Liver (tissue), 9 donors: Measurements from ENCODE around the gene YBEY. TPM values are rescaled to one million over a fixed set of nuclear protein-coding genes. Genes with fewer than 3 reads are reported as not detected.

ENCODE experiments used
- DNase-seq: peaks from one replicate; pipeline ENCODE4 v3.0.0-alpha.2; 2017; ENCODE audit warnings: low spot score
- H3K27ac ChIP-seq, 2 donors: one replicate each; pipeline ENCODE4 v1.7.0; 2013; ENCODE audit warnings: inconsistent platforms in 2 of 2, low read length in 2 of 2, control low read depth in 1 of 2, low read depth in 1 of 2, mild to moderate bottlenecking in 1 of 2
- H3K27me3 ChIP-seq, 4 donors: one replicate each; pipeline versions ENCODE4 v1.6.1 to v1.7.0; 2013; ENCODE audit warnings: low read length in 3 of 4, inconsistent platforms in 1 of 4, mild to moderate bottlenecking in 1 of 4, moderate library complexity in 1 of 4; ENCODE audit not compliant: control insufficient read depth in 4 of 4, insufficient read depth in 4 of 4
- H3K36me3 ChIP-seq, 4 donors: one replicate each; pipeline versions ENCODE4 v1.6.1 to v1.7.0; 2013; ENCODE audit warnings: low read length in 3 of 4, mild to moderate bottlenecking in 3 of 4, low read depth in 1 of 4, moderate library complexity in 1 of 4; ENCODE audit not compliant: control insufficient read depth in 4 of 4, insufficient read depth in 3 of 4
- H3K4me1 ChIP-seq, 4 donors: one replicate each; pipeline versions ENCODE4 v1.6.1 to v1.7.0; 2013; ENCODE audit warnings: low read length in 3 of 4, mild to moderate bottlenecking in 3 of 4, moderate library complexity in 1 of 4; ENCODE audit not compliant: control insufficient read depth in 4 of 4, insufficient read depth in 4 of 4
- H3K4me3 ChIP-seq, 3 donors: one replicate each; pipeline versions ENCODE4 v1.6.1 to v1.7.0; 2013; ENCODE audit warnings: low read length in 3 of 3, control low read depth in 1 of 3, low read depth in 1 of 3, mild to moderate bottlenecking in 1 of 3
- H3K9ac ChIP-seq, 2 donors: one replicate each; pipeline ENCODE4 v1.7.0; 2013; ENCODE audit warnings: low read length in 2 of 2, mild to moderate bottlenecking in 2 of 2, moderate library complexity in 2 of 2, control low read depth in 1 of 2, low read depth in 1 of 2
- H3K9me3 ChIP-seq, 4 donors: one replicate each; pipeline versions ENCODE4 v1.6.1 to v1.7.0; 2013; ENCODE audit warnings: low read length in 3 of 4; ENCODE audit not compliant: control insufficient read depth in 4 of 4
- CTCF ChIP-seq: fragments of 150-350 bp; IDR thresholded peaks from 2 replicates; pipeline ENCODE4 v1.5.1; 2017; ENCODE audit warnings: improper control_type of control experiment, low read depth, low read length; ENCODE audit not compliant: missing input control
- EGR1 ChIP-seq, 2 donors: IDR thresholded peaks; 2 replicates each; pipeline ENCODE4 v1.6.1; 2016 to 2018; ENCODE audit warnings: antibody characterized with exemption in 2 of 2, low read depth in 2 of 2
- FOXA1 ChIP-seq: IDR thresholded peaks from 2 replicates; pipeline ENCODE4 v1.6.1; 2016; ENCODE audit warnings: antibody characterized with exemption
- FOXA2 ChIP-seq: IDR thresholded peaks from 2 replicates; pipeline ENCODE4 v1.6.1; 2016; ENCODE audit warnings: antibody characterized with exemption
- GABPA ChIP-seq, 2 donors: IDR thresholded peaks in 1 of 2; conservative IDR thresholded peaks in 1 of 2; 2 replicates each; pipeline ENCODE4 v1.6.1; 2016; ENCODE audit warnings: antibody characterized with exemption in 2 of 2, mild to moderate bottlenecking in 1 of 2, moderate library complexity in 1 of 2
- HNF4A ChIP-seq, 2 donors: conservative IDR thresholded peaks; 2 replicates each; pipeline ENCODE4 v1.6.1; 2016; ENCODE audit warnings: antibody characterized with exemption in 2 of 2, mild to moderate bottlenecking in 2 of 2
- HNF4G ChIP-seq: IDR thresholded peaks from 2 replicates; pipeline ENCODE4 v1.6.1; 2016; ENCODE audit warnings: antibody characterized with exemption
- JUND ChIP-seq, 2 donors: IDR thresholded peaks; 2 replicates each; pipeline ENCODE4 v1.6.1; 2016; ENCODE audit warnings: antibody characterized with exemption in 2 of 2
- NR2F2 ChIP-seq: IDR thresholded peaks from 2 replicates; pipeline ENCODE4 v1.6.1; 2016; ENCODE audit warnings: antibody characterized with exemption
- RAD21 ChIP-seq, 2 donors: IDR thresholded peaks; 2 replicates each; pipeline ENCODE4 v1.6.1; 2016; ENCODE audit warnings: antibody characterized with exemption in 2 of 2, mild to moderate bottlenecking in 2 of 2
- RXRA ChIP-seq, 2 donors: IDR thresholded peaks; 2 replicates each; pipeline ENCODE4 v1.6.1; 2017 to 2018; ENCODE audit warnings: antibody characterized with exemption in 2 of 2, mild to moderate bottlenecking in 1 of 2
- SP1 ChIP-seq: IDR thresholded peaks from 2 replicates; pipeline ENCODE4 v1.6.1; 2018; ENCODE audit warnings: antibody characterized with exemption, mild to moderate bottlenecking
- TAF1 ChIP-seq: conservative IDR thresholded peaks from 2 replicates; pipeline ENCODE4 v1.6.1; 2016; ENCODE audit warnings: antibody characterized with exemption, mild to moderate bottlenecking
- YY1 ChIP-seq: IDR thresholded peaks from 2 replicates; pipeline ENCODE4 v1.6.1; 2016; ENCODE audit warnings: antibody characterized with exemption, mild to moderate bottlenecking
- ZBTB33 ChIP-seq: IDR thresholded peaks from 2 replicates; pipeline ENCODE4 v1.6.1; 2016; ENCODE audit warnings: antibody characterized with exemption
- WGBS: extraction: QIAGEN DNeasy Blood & Tissue Kit; methylation state at CpG from one replicate; pipeline ENCODE4 v1.1.7; 2013; 5-methylcytosine and 5-hydroxymethylcytosine counted together
- polyA plus RNA-seq, 2 donors: library from polyadenylated mRNA; stranded (reverse) in 1 of 2; unstranded in 1 of 2; fragments of 200-250 nt in 1 of 2; fragments of >200 nt in 1 of 2; fragmentation: Nextera tagmentation in 1 of 2; extraction: Ambion mirVana in 1 of 2; gene quantifications; one replicate each; pipeline versions ENCODE4 v1.2.1 to v1.2.3, GENCODE V29; 2013 to 2015
- total RNA-seq, 2 donors: library from RNA; depleted of rRNA; stranded (reverse); fragments of >200 nt; gene quantifications; one replicate each; pipeline ENCODE4 v1.2.3, GENCODE V29; 2014
- TF ChIP-seq, protein P1 (sequence below): IDR thresholded peaks from 2 replicates; pipeline ENCODE4 v1.6.1; 2016; ENCODE audit warnings: antibody characterized with exemption, mild to moderate bottlenecking
- TF ChIP-seq, protein P2 (sequence below): IDR thresholded peaks from 2 replicates; pipeline ENCODE4 v1.6.1; 2016; ENCODE audit warnings: antibody characterized with exemption
- TF ChIP-seq, protein P3 (sequence below): IDR thresholded peaks from 2 replicates; pipeline ENCODE4 v1.6.1; 2016; ENCODE audit warnings: antibody characterized with exemption
- donor health status: healthy.
- donor health status: healthy.
- donor health status: healthy.
- donor health status: healthy.
- donor health status: healthy.

The YBEY gene
- total and polyA plus RNA-seq, 4 donors = 6.3 to 11.8 (median 10.0) TPM

DNA sequence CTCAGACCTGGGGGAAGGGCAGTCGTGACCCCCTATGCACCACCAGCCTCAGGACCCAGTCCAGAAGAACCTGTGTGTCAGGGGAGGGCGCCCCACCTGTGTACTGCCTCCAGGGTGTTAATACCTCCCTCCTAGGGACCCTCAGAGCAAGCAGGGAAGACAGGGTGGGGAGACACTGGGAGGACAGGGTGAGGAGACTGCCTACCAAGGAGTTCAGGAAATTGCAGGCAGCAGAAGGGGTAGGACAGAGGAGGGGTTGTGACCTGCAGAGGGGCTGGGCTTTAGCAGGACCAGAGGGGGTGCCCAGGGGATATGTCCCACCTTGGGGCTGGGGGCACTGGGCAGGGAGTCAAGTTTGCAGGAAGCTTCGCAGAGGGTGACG is 32.3 kb downstream of the YBEY start:
- Histone ChIP-seq H3K4me1 (peaks cover 3 to 14% (median 14%) of the 10 kb centered on the region in 4 donors), H3K27me3 (no peaks in the 10 kb centered on the region), H3K9me3 (no peaks in the 10 kb centered on the region), H3K9ac (no peak overlapping the region), H3K36me3 (no peaks in the 10 kb centered on the region), H3K27ac (no peak overlapping the region), H3K4me3 (no peak overlapping the region)
- 93% methylated on average over 4 of the region's 4 CpGs for WGBS
- no peak for DNase-seq
- TF ChIP-seq FOXA2 (no peak), HNF4G (no peak), RAD21 (IDR thresholded peaks at IDR 0.05) (no peak), HNF4A (conservative IDR thresholded peaks at IDR 0.05) (no peak), YY1 (no peak), EGR1 (IDR thresholded peaks at IDR 0.05; ENCODE audit: low read depth in 2 of 2) (no peak), TAF1 (no peak), CTCF (no peak), GABPA (IDR thresholded peaks at IDR 0.05 in 1 of 2, conservative IDR thresholded peaks at IDR 0.05 in 1 of 2) (no peak), SP1 (no peak), ZBTB33 (no peak), RXRA (IDR thresholded peaks at IDR 0.05) (no peak), NR2F2 (no peak), FOXA1 (no peak), JUND (IDR thresholded peaks at IDR 0.05) (no peak)
- TF ChIP-seq, protein P1, sequence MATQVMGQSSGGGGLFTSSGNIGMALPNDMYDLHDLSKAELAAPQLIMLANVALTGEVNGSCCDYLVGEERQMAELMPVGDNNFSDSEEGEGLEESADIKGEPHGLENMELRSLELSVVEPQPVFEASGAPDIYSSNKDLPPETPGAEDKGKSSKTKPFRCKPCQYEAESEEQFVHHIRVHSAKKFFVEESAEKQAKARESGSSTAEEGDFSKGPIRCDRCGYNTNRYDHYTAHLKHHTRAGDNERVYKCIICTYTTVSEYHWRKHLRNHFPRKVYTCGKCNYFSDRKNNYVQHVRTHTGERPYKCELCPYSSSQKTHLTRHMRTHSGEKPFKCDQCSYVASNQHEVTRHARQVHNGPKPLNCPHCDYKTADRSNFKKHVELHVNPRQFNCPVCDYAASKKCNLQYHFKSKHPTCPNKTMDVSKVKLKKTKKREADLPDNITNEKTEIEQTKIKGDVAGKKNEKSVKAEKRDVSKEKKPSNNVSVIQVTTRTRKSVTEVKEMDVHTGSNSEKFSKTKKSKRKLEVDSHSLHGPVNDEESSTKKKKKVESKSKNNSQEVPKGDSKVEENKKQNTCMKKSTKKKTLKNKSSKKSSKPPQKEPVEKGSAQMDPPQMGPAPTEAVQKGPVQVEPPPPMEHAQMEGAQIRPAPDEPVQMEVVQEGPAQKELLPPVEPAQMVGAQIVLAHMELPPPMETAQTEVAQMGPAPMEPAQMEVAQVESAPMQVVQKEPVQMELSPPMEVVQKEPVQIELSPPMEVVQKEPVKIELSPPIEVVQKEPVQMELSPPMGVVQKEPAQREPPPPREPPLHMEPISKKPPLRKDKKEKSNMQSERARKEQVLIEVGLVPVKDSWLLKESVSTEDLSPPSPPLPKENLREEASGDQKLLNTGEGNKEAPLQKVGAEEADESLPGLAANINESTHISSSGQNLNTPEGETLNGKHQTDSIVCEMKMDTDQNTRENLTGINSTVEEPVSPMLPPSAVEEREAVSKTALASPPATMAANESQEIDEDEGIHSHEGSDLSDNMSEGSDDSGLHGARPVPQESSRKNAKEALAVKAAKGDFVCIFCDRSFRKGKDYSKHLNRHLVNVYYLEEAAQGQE = no peak
- TF ChIP-seq, protein P2, sequence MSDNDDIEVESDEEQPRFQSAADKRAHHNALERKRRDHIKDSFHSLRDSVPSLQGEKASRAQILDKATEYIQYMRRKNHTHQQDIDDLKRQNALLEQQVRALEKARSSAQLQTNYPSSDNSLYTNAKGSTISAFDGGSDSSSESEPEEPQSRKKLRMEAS = no peak
- TF ChIP-seq, protein P3, sequence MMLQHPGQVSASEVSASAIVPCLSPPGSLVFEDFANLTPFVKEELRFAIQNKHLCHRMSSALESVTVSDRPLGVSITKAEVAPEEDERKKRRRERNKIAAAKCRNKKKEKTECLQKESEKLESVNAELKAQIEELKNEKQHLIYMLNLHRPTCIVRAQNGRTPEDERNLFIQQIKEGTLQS = no peak
